Liver (tissue), 9 donors: ENCODE measurements around the gene TSPOAP1. TPM values are rescaled to one million over a fixed set of nuclear protein-coding genes. Genes with fewer than 3 reads are reported as not detected.

ENCODE experiments used
- DNase-seq: peaks from one replicate; pipeline ENCODE4 v3.0.0-alpha.2; 2017; ENCODE audit warnings: low spot score
- H3K27ac ChIP-seq, 2 donors: one replicate each; pipeline ENCODE4 v1.7.0; 2013; ENCODE audit warnings: inconsistent platforms in 2 of 2, low read length in 2 of 2, control low read depth in 1 of 2, low read depth in 1 of 2, mild to moderate bottlenecking in 1 of 2
- H3K27me3 ChIP-seq, 4 donors: one replicate each; pipeline versions ENCODE4 v1.6.1 to v1.7.0; 2013; ENCODE audit warnings: low read length in 3 of 4, inconsistent platforms in 1 of 4, mild to moderate bottlenecking in 1 of 4, moderate library complexity in 1 of 4; ENCODE audit not compliant: control insufficient read depth in 4 of 4, insufficient read depth in 4 of 4
- H3K36me3 ChIP-seq, 4 donors: one replicate each; pipeline versions ENCODE4 v1.6.1 to v1.7.0; 2013; ENCODE audit warnings: low read length in 3 of 4, mild to moderate bottlenecking in 3 of 4, low read depth in 1 of 4, moderate library complexity in 1 of 4; ENCODE audit not compliant: control insufficient read depth in 4 of 4, insufficient read depth in 3 of 4
- H3K4me1 ChIP-seq, 4 donors: one replicate each; pipeline versions ENCODE4 v1.6.1 to v1.7.0; 2013; ENCODE audit warnings: low read length in 3 of 4, mild to moderate bottlenecking in 3 of 4, moderate library complexity in 1 of 4; ENCODE audit not compliant: control insufficient read depth in 4 of 4, insufficient read depth in 4 of 4
- H3K4me3 ChIP-seq, 3 donors: one replicate each; pipeline versions ENCODE4 v1.6.1 to v1.7.0; 2013; ENCODE audit warnings: low read length in 3 of 3, control low read depth in 1 of 3, low read depth in 1 of 3, mild to moderate bottlenecking in 1 of 3
- H3K9ac ChIP-seq, 2 donors: one replicate each; pipeline ENCODE4 v1.7.0; 2013; ENCODE audit warnings: low read length in 2 of 2, mild to moderate bottlenecking in 2 of 2, moderate library complexity in 2 of 2, control low read depth in 1 of 2, low read depth in 1 of 2
- H3K9me3 ChIP-seq, 4 donors: one replicate each; pipeline versions ENCODE4 v1.6.1 to v1.7.0; 2013; ENCODE audit warnings: low read length in 3 of 4; ENCODE audit not compliant: control insufficient read depth in 4 of 4
- ATF3 ChIP-seq: IDR thresholded peaks from 2 replicates; pipeline ENCODE4 v1.6.1; 2016; ENCODE audit warnings: antibody characterized with exemption
- CTCF ChIP-seq: fragments of 150-350 bp; IDR thresholded peaks from 2 replicates; pipeline ENCODE4 v1.5.1; 2017; ENCODE audit warnings: improper control_type of control experiment, low read depth, low read length; ENCODE audit not compliant: missing input control
- FOXA1 ChIP-seq: IDR thresholded peaks from 2 replicates; pipeline ENCODE4 v1.6.1; 2016; ENCODE audit warnings: antibody characterized with exemption
- FOXA2 ChIP-seq: IDR thresholded peaks from 2 replicates; pipeline ENCODE4 v1.6.1; 2016; ENCODE audit warnings: antibody characterized with exemption
- HNF4A ChIP-seq, 2 donors: conservative IDR thresholded peaks; 2 replicates each; pipeline ENCODE4 v1.6.1; 2016; ENCODE audit warnings: antibody characterized with exemption in 2 of 2, mild to moderate bottlenecking in 2 of 2
- HNF4G ChIP-seq: IDR thresholded peaks from 2 replicates; pipeline ENCODE4 v1.6.1; 2016; ENCODE audit warnings: antibody characterized with exemption
- JUND ChIP-seq, 2 donors: IDR thresholded peaks; 2 replicates each; pipeline ENCODE4 v1.6.1; 2016; ENCODE audit warnings: antibody characterized with exemption in 2 of 2
- NR2F2 ChIP-seq: IDR thresholded peaks from 2 replicates; pipeline ENCODE4 v1.6.1; 2016; ENCODE audit warnings: antibody characterized with exemption
- REST ChIP-seq: IDR thresholded peaks from 2 replicates; pipeline ENCODE4 v1.6.1; 2016; ENCODE audit warnings: antibody characterized with exemption, mild to moderate bottlenecking
- RXRA ChIP-seq, 2 donors: IDR thresholded peaks; 2 replicates each; pipeline ENCODE4 v1.6.1; 2017 to 2018; ENCODE audit warnings: antibody characterized with exemption in 2 of 2, mild to moderate bottlenecking in 1 of 2
- SP1 ChIP-seq: IDR thresholded peaks from 2 replicates; pipeline ENCODE4 v1.6.1; 2018; ENCODE audit warnings: antibody characterized with exemption, mild to moderate bottlenecking
- TAF1 ChIP-seq: conservative IDR thresholded peaks from 2 replicates; pipeline ENCODE4 v1.6.1; 2016; ENCODE audit warnings: antibody characterized with exemption, mild to moderate bottlenecking
- YY1 ChIP-seq: IDR thresholded peaks from 2 replicates; pipeline ENCODE4 v1.6.1; 2016; ENCODE audit warnings: antibody characterized with exemption, mild to moderate bottlenecking
- ZBTB33 ChIP-seq: IDR thresholded peaks from 2 replicates; pipeline ENCODE4 v1.6.1; 2016; ENCODE audit warnings: antibody characterized with exemption
- WGBS: extraction: QIAGEN DNeasy Blood & Tissue Kit; methylation state at CpG from one replicate; pipeline ENCODE4 v1.1.7; 2013; 5-methylcytosine and 5-hydroxymethylcytosine counted together
- polyA plus RNA-seq, 2 donors: library from polyadenylated mRNA; stranded (reverse) in 1 of 2; unstranded in 1 of 2; fragments of 200-250 nt in 1 of 2; fragments of >200 nt in 1 of 2; fragmentation: Nextera tagmentation in 1 of 2; extraction: Ambion mirVana in 1 of 2; gene quantifications; one replicate each; pipeline versions ENCODE4 v1.2.1 to v1.2.3, GENCODE V29; 2013 to 2015
- total RNA-seq, 2 donors: library from RNA; depleted of rRNA; stranded (reverse); fragments of >200 nt; gene quantifications; one replicate each; pipeline ENCODE4 v1.2.3, GENCODE V29; 2014
- TF ChIP-seq, protein P1 (sequence below): IDR thresholded peaks from 2 replicates; pipeline ENCODE4 v1.6.1; 2016; ENCODE audit warnings: antibody characterized with exemption
- donor health status: healthy.
- donor health status: healthy.
- donor health status: healthy.
- donor health status: healthy.
- donor health status: healthy.

The TSPOAP1 gene
- total and polyA plus RNA-seq, 4 donors = 1.5 to 4.6 (median 2.6) TPM

- H3K4me1 ChIP-seq = peaks cover 3 to 14% (median 8%) of the 10 kb centered on the region in 4 donors
- H3K27me3 ChIP-seq = no peaks in the 10 kb centered on the region
- no peak overlapping the region for H3K9ac ChIP-seq
- DNase-seq = no peak
- H3K9me3 ChIP-seq = no peaks in the 10 kb centered on the region
- H3K4me3 ChIP-seq = no peak overlapping the region
- TF ChIP-seq FOXA2 (no peak), JUND (IDR thresholded peaks at IDR 0.05) (no peak), NR2F2 (no peak), ATF3 (no peak), RXRA (IDR thresholded peaks at IDR 0.05) (no peak), HNF4G (no peak), FOXA1 (no peak), ZBTB33 (no peak), REST (no peak), YY1 (no peak), TAF1 (no peak), SP1 (no peak), CTCF (no peak), HNF4A (conservative IDR thresholded peaks at IDR 0.05) (no peak)
- TF ChIP-seq, protein P1, sequence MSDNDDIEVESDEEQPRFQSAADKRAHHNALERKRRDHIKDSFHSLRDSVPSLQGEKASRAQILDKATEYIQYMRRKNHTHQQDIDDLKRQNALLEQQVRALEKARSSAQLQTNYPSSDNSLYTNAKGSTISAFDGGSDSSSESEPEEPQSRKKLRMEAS = no peak
- no peak overlapping the region for H3K27ac ChIP-seq
- H3K36me3 ChIP-seq = peaks cover 8 to 37% (median 30%) of the 10 kb centered on the region in 4 donors
- 74% methylated on average over 5 of the region's 5 CpGs for WGBS
Measured at GRCh38 chr17:58360296-58361063, 31.9 kb upstream of the TSPOAP1 start.
